GM10266 (cell line): ENCODE measurements around the gene FBXO41.

Experiments used
- DNase-seq: peaks from one replicate; pipeline ENCODE4 v3.0.0; 2012; ENCODE audit errors: extremely low spot score
- CTCF ChIP-seq: IDR thresholded peaks from 2 replicates; pipeline ENCODE4 v1.5.1; 2012; ENCODE audit warnings: mild to moderate bottlenecking, low read depth; ENCODE audit not compliant: control insufficient read depth, insufficient read depth; ENCODE audit errors: missing control alignments

FBXO41 gene

GRCh38 chr2:73250872-73251846, 33.1 kb downstream of the FBXO41 start:
- no peak for TF ChIP-seq CTCF
- DNase-seq, result no peak

GRCh38 chr2:73249636-73250035, 34.6 kb downstream of the FBXO41 start:
- TF ChIP-seq CTCF, result no peak
- no peak for DNase-seq

- TF ChIP-seq CTCF, result no peak
- DNase-seq, result no peak
These were observed 37.4 kb downstream of the FBXO41 start for GRCh38 chr2:73246850-73247249.

- TF ChIP-seq CTCF, result no peak
- no peak for DNase-seq
These were observed 39.7 kb downstream of the FBXO41 start for GRCh38 chr2:73244580-73244979.

- no peak for TF ChIP-seq CTCF
- DNase-seq, result no peak
These were observed 40.3 kb downstream of the FBXO41 start for GRCh38 chr2:73243884-73244570.

GRCh38 chr2:73239776-73240175, 44.5 kb downstream of the FBXO41 start:
- DNase-seq, result no peak
- TF ChIP-seq CTCF, result no peak

GRCh38 chr2:73238976-73239375, 45.3 kb downstream of the FBXO41 start:
- no peak for DNase-seq
- no peak for TF ChIP-seq CTCF
